Measurements from ENCODE around the gene SLC39A1. TPM values are rescaled to one million over a fixed set of nuclear protein-coding genes. Genes with fewer than 3 reads are reported as not detected.

The SLC39A1 gene
- total and polyA plus RNA-seq, 9 of the 15 experiments (the other 6 are each of a cell fraction or from before 2014, with no cell fraction given) = 9.9 to 81.1 (median 62.7) TPM

DNA sequence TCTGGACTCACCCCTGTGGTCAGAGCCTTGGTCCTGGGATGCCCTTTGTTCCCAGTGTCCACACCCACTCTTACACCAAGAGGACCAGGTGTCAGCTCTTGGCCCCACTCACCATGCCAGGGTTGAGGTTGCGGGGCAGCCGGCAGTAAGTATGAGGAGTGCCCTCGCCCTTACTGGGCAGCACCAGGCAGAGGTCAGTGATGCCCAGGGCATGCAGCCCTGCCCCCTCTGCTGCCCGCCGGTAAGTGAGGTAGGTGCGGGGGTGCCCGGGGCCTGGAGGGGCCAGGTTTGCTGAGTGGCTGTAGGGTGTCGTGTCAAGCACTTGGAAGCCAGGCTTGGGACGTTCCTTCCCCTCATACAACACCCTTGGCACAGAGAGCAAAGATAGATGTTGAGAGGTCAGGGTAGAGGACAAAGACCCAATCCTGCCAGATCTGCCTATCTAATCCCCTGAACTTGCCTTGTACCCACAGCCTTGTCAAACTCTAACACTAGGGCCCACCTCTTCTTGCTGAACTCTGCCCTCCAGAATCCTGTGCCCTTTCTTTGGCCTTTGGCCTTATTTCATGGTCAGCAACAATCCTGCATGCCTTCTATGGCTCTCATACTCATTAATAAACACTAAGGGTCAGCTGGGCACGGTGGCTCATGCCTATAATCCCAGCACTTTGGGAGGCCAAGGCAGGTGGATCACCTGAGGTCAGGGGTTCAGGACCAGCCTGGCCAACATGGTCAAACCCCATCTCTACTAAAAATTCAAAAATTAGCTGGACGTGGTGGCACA, 20.4 kb downstream of the SLC39A1 start:
- Histone ChIP-seq H3K9me3 (replicated peaks; ENCODE audit: control insufficient read depth, insufficient read depth, low read depth, low read length) (no peaks in the 10 kb centered on the region), H3K27me3 (ENCODE audit: control insufficient read depth in 2 of 2, insufficient read depth in 2 of 2, low read length in 2 of 2) (no peaks in the 10 kb centered on the region), H3K27ac (ENCODE audit: extremely low read depth, low read depth, low read length) (no peak overlapping the region; the same call in 2 of the 3 replicates), H2AFZ (ENCODE audit: low read depth, low read length) (no peak overlapping the region), H3K4me2 (ENCODE audit: insufficient read depth, low read length) (no peak overlapping the region), H3K4me3 (no peak overlapping the region), H3K79me2 (ENCODE audit: control insufficient read depth, insufficient read depth, low read length) (peaks cover 29% of the 10 kb centered on the region), H3K4me1 (replicated peaks in 1 of 2; ENCODE audit: control insufficient read depth in 2 of 2, insufficient read depth in 2 of 2, low read length in 2 of 2) (peaks cover 12 to 32% of the 10 kb centered on the region in 2 experiments; a peak in 4 of 5 replicates), H3K36me3 (ENCODE audit: control insufficient read depth, insufficient read depth, low read length) (peaks cover 68% of the 10 kb centered on the region), H3K9me1 (ENCODE audit: control insufficient read depth, insufficient read depth, low read length) (no peaks in the 10 kb centered on the region), H4K20me1 (replicated peaks; ENCODE audit: control insufficient read depth, insufficient read depth, low read length) (no peaks in the 10 kb centered on the region), H3K9ac (ENCODE audit: insufficient read depth in 1 of 2, low read depth in 2 of 2, low read length in 2 of 2) (no peak overlapping the region)
- no peak for DNase-seq (ENCODE audit: extremely low read depth in 1 of 4, low spot score in 3 of 4)
- intact Hi-C loops (cut with micrococcal nuclease) = no loop called here
- TSS peak; percentile 7 for BruUV-seq (replicated peaks)
- ChIA-PET POLR2A (interaction anchor here (5.5 kb wide), 1 partner anchor 15 kb away, joined by 39 read pairs; the partner anchor contains the start of gene CRTC2), CTCF (ENCODE audit: low intra/inter-chr PET ratio) (no interaction called here)
- in situ Hi-C loops (cut with MboI) = no loop called here
- 92% methylated on average over 9 of the region's 11 CpGs for WGBS (ENCODE audit: insufficient coverage, low coverage, missing lambda C conversion rate)
- no peak for FAIRE-seq
- TF ChIP-seq SUPT5H (IDR thresholded peaks at IDR 0.05) = 0 out of 2 replicates have a peak, but pooled peaks have one; percentile 26
- TF ChIP-seq POLR2G (IDR thresholded peaks at IDR 0.05; ENCODE audit: low read depth, low read length) = peak; percentile 37; the same call in 1 of the 2 replicates
- no peak for TF ChIP-seq ZNF197 (CRISPR knock-in tag; IDR thresholded peaks at IDR 0.05; ENCODE audit: low read depth)
- ATAC-seq = no peak
